ENCODE data around the gene PIK3R5.
"Not testable (repeated sequence)": the region's sequence is repeated elsewhere in the genome, so short reads cannot be mapped to it uniquely, and the experiment has no call there.

PIK3R5 gene

GRCh38 chr17:8872705-8873435 is 92.6 kb downstream of the PIK3R5 start:
- DNase-seq, result no peak

- DNase-seq, result no peak
Observed at GRCh38 chr17:8872036-8872704, 93.3 kb downstream of the PIK3R5 start.

GRCh38 chr17:8871081-8871581 is 94.4 kb downstream of the PIK3R5 start:
- DNase-seq, result no peak

GRCh38 chr17:8870406-8871040 is 95.0 kb downstream of the PIK3R5 start:
- DNase-seq, result no peak

- no peak for DNase-seq
Observed at GRCh38 chr17:8869114-8869815, 96.2 kb downstream of the PIK3R5 start.

- DNase-seq, result no peak
Observed at GRCh38 chr17:8868529-8868951, 97.0 kb downstream of the PIK3R5 start.

- no peak for DNase-seq
Observed at GRCh38 chr17:8868092-8868491, 97.4 kb downstream of the PIK3R5 start.

GRCh38 chr17:8867361-8867981 is 98.0 kb downstream of the PIK3R5 start, which contains the start of gene PIK3R6:
Gene PIK3R6 (minus strand): TSS chr17:8867674. CDS start chr17:8849794, 17,880 bp downstream.
- DNase-seq, result peak; percentile 46

GRCh38 chr17:8865811-8866210 is 99.7 kb downstream of the PIK3R5 start:
- DNase-seq, result no peak

GRCh38 chr17:8865385-8865784 is 100.1 kb downstream of the PIK3R5 start:
- no peak for DNase-seq

GRCh38 chr17:8862213-8863056 is 103.1 kb downstream of the PIK3R5 start:
- no peak for DNase-seq

GRCh38 chr17:8861495-8862181 is 103.9 kb downstream of the PIK3R5 start:
- DNase-seq, result no peak

- DNase-seq, result no peak
Observed at GRCh38 chr17:8859804-8860430, 105.6 kb downstream of the PIK3R5 start.

- no peak for DNase-seq
Observed at GRCh38 chr17:8859027-8859803, 106.3 kb downstream of the PIK3R5 start.

- DNase-seq, result no peak
Observed at GRCh38 chr17:8857919-8858318, 107.6 kb downstream of the PIK3R5 start.

- DNase-seq, result no peak
Observed at GRCh38 chr17:8856869-8857575, 108.5 kb downstream of the PIK3R5 start.

- DNase-seq, result not testable (repeated sequence)
Observed at GRCh38 chr17:8856205-8856603, 109.3 kb downstream of the PIK3R5 start.

GRCh38 chr17:8855477-8856204 is 109.9 kb downstream of the PIK3R5 start:
- no peak for DNase-seq

Data from NCI-H1092 treated with DMSO at 0.1 percent for 48 hours (cell line).